HepG2 (cell line): ENCODE results near the gene UBE2I. TPM values are rescaled to one million over a fixed set of nuclear protein-coding genes. Genes with fewer than 3 reads are reported as not detected.

Experiments
- ATAC-seq: fragments of 200-7000 bp; cut with Tn5 transposase; 3 replicates; pipeline ENCODE4 v1.9.1; 2020; ENCODE audit warnings: mild to moderate bottlenecking, moderate library complexity
- BruUV-seq: library from RNA; stranded (reverse); fragments of 400-500 nt; replicated peaks from 2 replicates; lab custom pipeline; 2021; lab: Mats Ljungman, UMichigan
- CTCF ChIA-PET: fragments of 300-600 bp; formaldehyde crosslinking; extraction: SDS; loops from one replicate; lab custom pipeline; 2021; ENCODE audit warnings: low total read pairs, inconsistent platforms, low intra/inter-chr PET ratio; lab: Yijun Ruan, JAX
- POLR2A ChIA-PET: fragments of 350-600 bp; sonication (Branson Sonifier 250); formaldehyde crosslinking; loops from one replicate; lab custom pipeline; 2020; ENCODE audit warnings: antibody characterized with exemption, inconsistent platforms; lab: Yijun Ruan, JAX
- DNase-seq: peaks from one replicate; pipeline ENCODE4 v3.0.0-alpha.2; 2015; ENCODE audit warnings: low spot score
- FAIRE-seq: peaks from 3 replicates; lab custom pipeline; 2011; peaks lifted over from hg19 to GRCh38; lab: Jason Lieb, UNC
- H2AFZ ChIP-seq: one replicate; pipeline ENCODE4 v1.6.1; 2011; ENCODE audit warnings: low read length, inconsistent platforms
- H3K27ac ChIP-seq: fragments of 300-600 bp; 3 replicates; pipeline ENCODE4 v1.8.0; 2011; ENCODE audit warnings: mixed run types, mild to moderate bottlenecking, mixed read lengths, low read length, inconsistent platforms; ENCODE audit not compliant: insufficient read depth; ENCODE audit errors: extremely low read length
- H3K27me3 ChIP-seq, 2 experiments: fragments of 200-600 bp in 1 of 2; 2 replicates in 1 of 2; 3 replicates in 1 of 2; pipeline versions ENCODE4 v1.6.0 to v1.8.0; 2011; ENCODE audit warnings: low read length in 2 of 2, mild to moderate bottlenecking in 2 of 2, moderate library complexity in 2 of 2, inconsistent platforms in 1 of 2; ENCODE audit not compliant: insufficient read depth in 2 of 2, control insufficient read depth in 1 of 2
- H3K36me3 ChIP-seq, 2 experiments: fragments of 200-600 bp in 1 of 2; replicated peaks in 1 of 2; 2 replicates in 1 of 2; 3 replicates in 1 of 2; pipeline versions ENCODE4 v1.5.1 to v1.8.0; 2011; ENCODE audit warnings: low read length in 2 of 2, inconsistent platforms in 1 of 2; ENCODE audit not compliant: insufficient read depth in 2 of 2, control insufficient read depth in 1 of 2
- H3K4me1 ChIP-seq: 2 replicates; pipeline ENCODE4 v1.5.1; 2012; ENCODE audit warnings: low read length, inconsistent platforms; ENCODE audit not compliant: insufficient read depth
- H3K4me2 ChIP-seq: 2 replicates; pipeline ENCODE4 v1.6.0; 2011; ENCODE audit warnings: low read depth, low read length, inconsistent platforms
- H3K4me3 ChIP-seq, 3 experiments: fragments of 200-600 bp in 1 of 3; sonication (generic), shearing (Covaris generic) in 1 of 3; replicated peaks in 1 of 3; 2 replicates each; pipeline ENCODE4 v1.5.1; 2011 to 2016; ENCODE audit warnings: low read length in 3 of 3, inconsistent platforms in 2 of 3, low read depth in 2 of 3, mild to moderate bottlenecking in 2 of 3, control low read depth in 1 of 3, mixed read lengths in 1 of 3; ENCODE audit not compliant: insufficient read depth in 1 of 3
- H3K79me2 ChIP-seq: one replicate; pipeline ENCODE4 v1.6.1; 2011; ENCODE audit warnings: low read length, inconsistent platforms; ENCODE audit not compliant: insufficient read depth
- H3K9ac ChIP-seq: 2 replicates; pipeline ENCODE4 v1.6.0; 2011; ENCODE audit warnings: mild to moderate bottlenecking, low read depth, low read length, inconsistent platforms; ENCODE audit not compliant: insufficient read depth
- H3K9me3 ChIP-seq: 2 replicates; pipeline ENCODE4 v1.5.1; 2012; ENCODE audit warnings: mild to moderate bottlenecking, low read length
- H4K20me1 ChIP-seq: 2 replicates; pipeline ENCODE4 v1.6.0; 2011; ENCODE audit warnings: inconsistent platforms, mild to moderate bottlenecking, low read length, moderate library complexity; ENCODE audit not compliant: insufficient read depth
- NFE2L2 ChIP-seq: fragments of 150-350 bp; IDR thresholded peaks from 2 replicates; pipeline ENCODE4 v1.6.1; 2014; ENCODE audit warnings: low read length
- NR2F1 ChIP-seq, 2 experiments: fragments of 450-650 bp in 1 of 2; formaldehyde crosslinking in 1 of 2; IDR thresholded peaks; 2 replicates each; pipeline versions ENCODE4 v1.5.0 to v1.6.1; 2016 to 2020; ENCODE audit warnings: mild to moderate bottlenecking in 1 of 2, missing compliant biosample characterization in 1 of 2, missing genetic modification reagents in 1 of 2, moderate library complexity in 1 of 2
- SAFB2 ChIP-seq: sonication (generic); formaldehyde crosslinking; IDR thresholded peaks from 2 replicates; pipeline ENCODE4 v1.5.1; 2020; ENCODE audit warnings: missing genetic modification reagents, low read depth, mild to moderate bottlenecking, borderline replicate concordance
- ZFP36L1 ChIP-seq: sonication (generic); formaldehyde crosslinking; IDR thresholded peaks from 2 replicates; pipeline ENCODE4 v1.8.0; 2022; ENCODE audit warnings: mild to moderate bottlenecking, missing genetic modification reagents, moderate library complexity
- ZNF30 ChIP-seq: sonication (generic); formaldehyde crosslinking; IDR thresholded peaks from 2 replicates; pipeline ENCODE4 v1.5.0; 2020; ENCODE audit warnings: mild to moderate bottlenecking, missing genetic modification reagents
- ZNF317 ChIP-seq: sonication (generic); formaldehyde crosslinking; IDR thresholded peaks from 2 replicates; pipeline ENCODE4 v1.5.0; 2020; ENCODE audit warnings: mild to moderate bottlenecking, missing genetic modification reagents
- ZNF550 ChIP-seq: sonication (generic); formaldehyde crosslinking; IDR thresholded peaks from 2 replicates; pipeline ENCODE4 v1.4.0; 2020; ENCODE audit warnings: mild to moderate bottlenecking, missing genetic modification reagents, borderline replicate concordance
- ZNF652 ChIP-seq: IDR thresholded peaks from 2 replicates; pipeline ENCODE4 v1.6.1; 2016; ENCODE audit warnings: low read depth, borderline replicate concordance
- WGBS: methylation state at CpG from one replicate; pipeline ENCODE4 v1.1.6; 2017; ENCODE audit warnings: low lambda C conversion rate; 5-methylcytosine and 5-hydroxymethylcytosine counted together
- in situ Hi-C: cut with HindIII; loops from 2 replicates; pipeline ENCODE4 v1.10.0; 2017; ENCODE audit warnings: low pct_unique_long_range_greater_than_20kb; ENCODE audit not compliant: extremely low pct_ligation_motif_present
- intact Hi-C: fragments of 100-400 bp; cut with micrococcal nuclease; formaldehyde crosslinking; loops from one replicate; pipeline ENCODE4 v1.10.0; 2022; ENCODE audit not compliant: unreplicated experiment
- polyA plus RNA-seq, 8 experiments: library from polyadenylated mRNA; depleted of rRNA in 3 of 8; stranded (reverse) in 7 of 8; unstranded in 1 of 8; fragments of >200 nt; fragmentation: Illumina TruSeq in 4 of 8; extraction: Trizol in 4 of 8; gene quantifications; 2 replicates each; pipeline versions ENCODE4 v1.2.1 to v1.2.3, GENCODE V29; 2011 to 2016; ENCODE audit warnings: low read depth in 4 of 8, missing spikeins in 1 of 8, mixed read lengths in 1 of 8; ENCODE audit not compliant: insufficient read depth in 1 of 8
- total RNA-seq, 5 experiments: library from RNA; depleted of rRNA; stranded (reverse); fragments of >200 nt; fragmentation: Illumina TruSeq; extraction: Trizol; gene quantifications; 2 replicates each; pipeline ENCODE4 v1.2.3, GENCODE V29; 2016; ENCODE audit warnings: low read depth in 1 of 5
- TF ChIP-seq, protein P1 (sequence below): sonication (generic); formaldehyde crosslinking; IDR thresholded peaks from 2 replicates; pipeline ENCODE4 v1.4.0; 2020; ENCODE audit warnings: mild to moderate bottlenecking, missing genetic modification reagents
- TF ChIP-seq, protein P2 (sequence below): sonication (generic); formaldehyde crosslinking; IDR thresholded peaks from 2 replicates; pipeline ENCODE4 v1.4.0; 2020; ENCODE audit warnings: low read depth, mild to moderate bottlenecking, missing genetic modification reagents
- TF ChIP-seq, protein P3 (sequence below): sonication (generic); formaldehyde crosslinking; IDR thresholded peaks from 2 replicates; pipeline ENCODE4 v1.4.0; 2020; ENCODE audit warnings: missing genetic modification reagents, mild to moderate bottlenecking, borderline replicate concordance
- TF ChIP-seq, protein P4 (sequence below): sonication (generic); formaldehyde crosslinking; IDR thresholded peaks from 2 replicates; pipeline ENCODE4 v1.5.1; 2020; ENCODE audit warnings: missing genetic modification reagents, mild to moderate bottlenecking, borderline replicate concordance
- TF ChIP-seq, protein P5 (sequence below): sonication (generic); formaldehyde crosslinking; IDR thresholded peaks from 2 replicates; pipeline ENCODE4 v1.5.0; 2020; ENCODE audit warnings: missing genetic modification reagents

The UBE2I gene
- total and polyA plus RNA-seq, 2 of the 13 experiments (the other 11 are each of a cell fraction or from before 2014, with no cell fraction given): 75.8 to 98.9 TPM

DNA sequence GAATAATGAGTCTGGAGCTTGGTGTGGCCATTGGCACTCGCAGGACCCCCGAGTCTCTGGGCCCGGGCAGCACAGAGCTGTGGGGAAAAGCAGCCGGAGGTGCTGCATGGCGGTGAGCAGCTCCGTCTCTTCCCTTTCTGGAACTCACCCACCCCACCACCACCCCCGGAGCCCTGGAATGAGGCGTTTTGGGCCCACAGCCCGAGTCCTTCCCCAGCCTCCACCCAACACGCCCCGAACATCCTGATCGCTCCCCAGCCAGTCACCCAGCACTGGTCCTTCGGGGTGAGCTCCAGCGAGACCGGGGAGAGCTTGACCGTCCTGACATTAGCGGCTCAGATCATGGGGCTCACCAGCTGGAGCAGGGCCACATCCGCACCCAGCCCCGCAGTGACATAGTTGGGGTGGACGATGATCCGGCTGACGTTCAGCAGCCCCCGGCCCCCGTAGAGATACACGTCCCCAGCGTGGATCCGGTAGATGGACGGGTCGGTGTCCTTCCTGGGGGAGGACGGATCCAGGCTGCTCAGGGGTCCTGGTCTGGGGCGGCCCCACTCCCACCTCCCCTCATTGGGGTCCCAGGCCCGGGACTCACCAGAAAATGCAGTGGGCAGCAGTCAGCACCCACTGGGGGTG, 47.1 kb upstream of the UBE2I start:
- TF ChIP-seq ZNF652 (CRISPR knock-in tag): no peak
- TF ChIP-seq ZNF30: no peak
- TF ChIP-seq ZNF317: no peak
- TF ChIP-seq, protein P1, sequence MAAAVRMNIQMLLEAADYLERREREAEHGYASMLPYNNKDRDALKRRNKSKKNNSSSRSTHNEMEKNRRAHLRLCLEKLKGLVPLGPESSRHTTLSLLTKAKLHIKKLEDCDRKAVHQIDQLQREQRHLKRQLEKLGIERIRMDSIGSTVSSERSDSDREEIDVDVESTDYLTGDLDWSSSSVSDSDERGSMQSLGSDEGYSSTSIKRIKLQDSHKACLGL (CRISPR knock-in tag): no peak
- Histone ChIP-seq H3K4me1 (no peaks in the 10 kb centered on the region), H3K9me3 (no peaks in the 10 kb centered on the region), H3K79me2 (no peaks in the 10 kb centered on the region), H3K4me2 (no peak overlapping the region), H3K27ac (no peak overlapping the region), H3K4me3 (no peak overlapping the region), H3K9ac (no peak overlapping the region), H3K36me3 (no peaks in the 10 kb centered on the region), H2AFZ (no peak overlapping the region), H4K20me1 (no peaks in the 10 kb centered on the region), H3K27me3 (peaks cover 18 to 72% of the 10 kb centered on the region in 2 experiments)
- FAIRE-seq (no peak), ATAC-seq (no peak), DNase-seq (no peak)
- 39% methylated on average over 8 of the region's 32 CpGs for WGBS
- intact Hi-C loops (no loop called here), in situ Hi-C loops (no loop called here)
- POLR2A ChIA-PET: no interaction called here
- CTCF ChIA-PET: no interaction called here
- BruUV-seq: no TSS peak

DNA sequence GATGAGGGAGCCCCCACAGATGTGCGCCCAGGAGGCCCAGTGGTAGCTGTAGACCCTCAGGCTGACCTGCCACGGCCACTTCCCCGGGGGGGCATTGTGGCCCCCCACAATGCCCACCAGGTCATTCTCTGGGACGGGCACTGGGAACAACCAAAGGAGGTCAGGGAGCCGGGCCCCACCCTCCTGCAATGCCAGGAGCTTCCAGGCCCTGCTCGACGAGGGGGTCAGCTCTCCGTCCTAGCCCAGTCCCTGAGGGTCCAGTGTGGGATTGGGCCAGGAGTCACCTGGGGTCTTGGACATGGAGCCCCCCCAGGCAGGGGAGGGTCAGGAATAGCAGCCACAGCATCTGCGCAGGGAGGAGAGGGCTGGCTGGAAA, 46.6 kb upstream of the UBE2I start:
- Histone ChIP-seq H4K20me1 (no peaks in the 10 kb centered on the region), H3K4me2 (no peak overlapping the region), H3K27me3 (peaks cover 15 to 69% of the 10 kb centered on the region in 2 experiments), H3K36me3 (no peaks in the 10 kb centered on the region), H3K9ac (no peak overlapping the region), H3K4me3 (no peak overlapping the region), H3K4me1 (no peaks in the 10 kb centered on the region), H2AFZ (no peak overlapping the region), H3K27ac (no peak overlapping the region), H3K79me2 (no peaks in the 10 kb centered on the region), H3K9me3 (no peaks in the 10 kb centered on the region)
- ChIA-PET CTCF (no interaction called here), POLR2A (no interaction called here)
- TF ChIP-seq NFE2L2: no peak
- no peak for TF ChIP-seq NR2F1 (CRISPR knock-in tag; IDR thresholded peaks at IDR 0.05)
- TF ChIP-seq, protein P2, sequence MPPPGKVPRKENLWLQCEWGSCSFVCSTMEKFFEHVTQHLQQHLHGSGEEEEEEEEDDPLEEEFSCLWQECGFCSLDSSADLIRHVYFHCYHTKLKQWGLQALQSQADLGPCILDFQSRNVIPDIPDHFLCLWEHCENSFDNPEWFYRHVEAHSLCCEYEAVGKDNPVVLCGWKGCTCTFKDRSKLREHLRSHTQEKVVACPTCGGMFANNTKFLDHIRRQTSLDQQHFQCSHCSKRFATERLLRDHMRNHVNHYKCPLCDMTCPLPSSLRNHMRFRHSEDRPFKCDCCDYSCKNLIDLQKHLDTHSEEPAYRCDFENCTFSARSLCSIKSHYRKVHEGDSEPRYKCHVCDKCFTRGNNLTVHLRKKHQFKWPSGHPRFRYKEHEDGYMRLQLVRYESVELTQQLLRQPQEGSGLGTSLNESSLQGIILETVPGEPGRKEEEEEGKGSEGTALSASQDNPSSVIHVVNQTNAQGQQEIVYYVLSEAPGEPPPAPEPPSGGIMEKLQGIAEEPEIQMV (CRISPR knock-in tag): no peak
- no peak for TF ChIP-seq ZNF550 (CRISPR knock-in tag)
- TF ChIP-seq, protein P3, sequence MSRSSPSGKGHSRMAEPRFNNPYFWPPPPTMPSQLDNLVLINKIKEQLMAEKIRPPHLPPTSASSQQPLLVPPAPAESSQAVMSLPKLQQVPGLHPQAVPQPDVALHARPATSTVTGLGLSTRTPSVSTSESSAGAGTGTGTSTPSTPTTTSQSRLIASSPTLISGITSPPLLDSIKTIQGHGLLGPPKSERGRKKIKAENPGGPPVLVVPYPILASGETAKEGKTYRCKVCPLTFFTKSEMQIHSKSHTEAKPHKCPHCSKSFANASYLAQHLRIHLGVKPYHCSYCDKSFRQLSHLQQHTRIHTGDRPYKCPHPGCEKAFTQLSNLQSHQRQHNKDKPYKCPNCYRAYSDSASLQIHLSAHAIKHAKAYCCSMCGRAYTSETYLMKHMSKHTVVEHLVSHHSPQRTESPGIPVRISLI (CRISPR knock-in tag): no peak
- TF ChIP-seq, protein P4, sequence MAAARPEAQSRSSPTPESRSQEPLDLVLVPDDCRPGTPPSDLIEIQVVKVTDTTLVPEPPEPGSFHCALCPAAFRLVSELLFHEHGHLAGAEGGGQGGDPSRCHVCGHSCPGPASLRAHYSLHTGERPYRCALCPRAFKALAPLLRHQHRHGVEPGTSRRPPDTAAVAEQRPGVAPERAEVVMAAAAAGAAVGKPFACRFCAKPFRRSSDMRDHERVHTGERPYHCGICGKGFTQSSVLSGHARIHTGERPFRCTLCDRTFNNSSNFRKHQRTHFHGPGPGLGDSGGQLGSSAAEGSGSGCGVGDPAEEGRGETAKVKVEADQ (CRISPR knock-in tag): no peak
- TF ChIP-seq, protein P5, sequence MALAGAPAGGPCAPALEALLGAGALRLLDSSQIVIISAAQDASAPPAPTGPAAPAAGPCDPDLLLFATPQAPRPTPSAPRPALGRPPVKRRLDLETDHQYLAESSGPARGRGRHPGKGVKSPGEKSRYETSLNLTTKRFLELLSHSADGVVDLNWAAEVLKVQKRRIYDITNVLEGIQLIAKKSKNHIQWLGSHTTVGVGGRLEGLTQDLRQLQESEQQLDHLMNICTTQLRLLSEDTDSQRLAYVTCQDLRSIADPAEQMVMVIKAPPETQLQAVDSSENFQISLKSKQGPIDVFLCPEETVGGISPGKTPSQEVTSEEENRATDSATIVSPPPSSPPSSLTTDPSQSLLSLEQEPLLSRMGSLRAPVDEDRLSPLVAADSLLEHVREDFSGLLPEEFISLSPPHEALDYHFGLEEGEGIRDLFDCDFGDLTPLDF (CRISPR knock-in tag): no peak
- TF ChIP-seq ZFP36L1: no peak
- no peak for TF ChIP-seq SAFB2 (CRISPR knock-in tag)
- ATAC-seq: no peak
- no peak for FAIRE-seq
- intact Hi-C loops: no loop called here
- BruUV-seq: no TSS peak
- 80% methylated on average over 1 of the region's 9 CpGs for WGBS
- DNase-seq: no peak
- in situ Hi-C loops: no loop called here
